Stimulated activated CD8-positive, alpha-beta memory T cell treated with anti-CD3 and anti-CD28 coated beads, Interleukin-12 subunit alpha, Interleukin-12 subunit beta, amount 100 ng/mL, for 1 hour (primary cell): ENCODE results near the gene TMEM25.
A peak's percentile ranks its signal among the peaks of the same experiment; 100 is the strongest.
"Not testable (repeated sequence)": the region's sequence is repeated elsewhere in the genome, so short reads cannot be mapped to it uniquely, and the experiment has no call there.

Experiments used
- DNase-seq: peaks from one replicate; pipeline ENCODE4 v3.0.0-alpha.2; 2020; ENCODE audit warnings: low read depth

Gene TMEM25

DNA sequence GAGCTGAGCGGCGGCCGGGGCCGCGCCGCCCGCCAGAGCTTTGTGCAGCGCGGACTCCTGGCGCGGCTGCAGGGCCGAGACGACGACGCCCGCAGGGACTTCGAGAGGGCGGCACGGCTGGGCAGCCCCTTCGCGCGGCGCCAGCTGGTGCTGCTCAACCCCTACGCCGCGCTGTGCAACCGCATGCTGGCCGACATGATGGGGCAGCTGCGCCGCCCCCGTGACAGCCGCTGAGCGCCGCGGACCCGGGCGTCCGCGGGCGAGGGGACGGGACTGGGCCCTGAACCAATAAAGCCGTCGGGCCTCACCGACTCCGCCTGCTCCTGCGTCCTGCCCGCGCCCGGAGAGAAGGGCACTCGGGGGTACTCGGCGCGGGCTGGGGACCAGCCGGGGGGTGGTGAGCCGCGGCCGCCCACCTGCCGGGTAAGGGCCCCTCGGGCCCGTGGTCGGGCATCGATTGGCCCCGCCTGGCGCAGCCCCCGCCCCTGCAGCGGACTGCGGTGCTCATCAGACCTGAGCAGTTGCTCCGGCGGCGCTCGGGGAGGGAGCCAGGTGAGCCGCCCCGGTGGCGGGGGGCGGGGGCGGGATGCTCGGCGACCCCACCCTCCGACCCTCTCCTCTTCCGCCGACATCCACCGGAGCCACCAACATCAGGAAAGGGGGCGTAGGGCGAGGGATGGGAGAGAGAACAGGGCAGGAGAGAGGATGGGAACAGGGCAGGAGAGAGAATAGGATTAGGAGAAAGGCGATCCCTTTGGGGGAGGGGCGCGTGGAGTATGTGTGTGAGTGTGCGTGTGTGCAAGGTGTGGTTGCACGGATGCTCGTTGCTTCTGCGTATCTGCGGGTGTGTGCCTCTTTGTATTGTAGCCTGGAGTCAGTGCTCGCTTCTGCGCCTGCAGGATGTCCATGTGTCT is at the start of gene TMEM25:
Gene TMEM25, plus strand, starts transcription at position 510 of the 914 bp plus-strand sequence. CDS start 610 bp downstream, outside the sequence.
- DNase-seq: peak; percentile 39

DNA sequence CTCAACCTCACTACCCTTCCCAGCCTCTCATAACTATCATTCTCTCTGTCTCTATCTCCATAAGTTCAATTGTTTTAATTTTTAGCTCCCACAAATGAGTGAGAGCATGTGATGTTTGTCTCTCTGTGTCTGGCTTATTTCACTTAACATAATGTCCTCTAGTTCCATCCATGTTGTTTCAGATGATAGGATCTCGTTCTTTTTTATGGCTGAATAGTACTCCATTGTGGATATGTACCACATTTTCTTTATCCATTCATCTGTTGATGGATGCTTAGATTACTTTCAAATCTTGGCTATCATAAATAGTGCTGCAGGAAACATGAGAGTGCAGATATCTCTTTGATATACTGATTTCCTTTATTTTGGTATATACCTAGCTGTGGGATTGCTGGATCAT is 49.8 kb upstream of the TMEM25 start:
- DNase-seq: not testable (repeated sequence)

DNA sequence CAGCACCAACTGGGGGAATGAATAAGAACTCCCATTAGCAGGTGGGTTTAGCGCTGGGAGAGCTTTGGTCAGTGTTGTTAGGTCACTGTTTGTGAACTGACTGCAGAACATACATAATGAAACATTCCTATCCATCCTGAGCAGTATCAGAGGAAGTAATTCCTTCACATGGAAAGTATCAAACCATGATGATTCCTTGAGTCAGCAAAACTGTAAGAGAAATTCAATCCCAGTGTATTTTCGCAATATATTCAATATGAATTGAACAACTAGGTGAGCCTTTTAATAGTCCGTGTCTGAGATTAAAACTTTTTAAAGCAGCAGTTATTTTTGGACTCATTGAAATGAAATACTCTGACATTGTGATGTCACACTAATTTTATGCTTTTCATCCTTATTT is 46.6 kb upstream of the TMEM25 start:
- DNase-seq: no peak

- DNase-seq: no peak
Observed at GRCh38 chr11:118485273-118485672, 45.7 kb upstream of the TMEM25 start.

GRCh38 chr11:118488480-118489109 is 42.4 kb upstream of the TMEM25 start:
- DNase-seq: peak; percentile 70

DNA sequence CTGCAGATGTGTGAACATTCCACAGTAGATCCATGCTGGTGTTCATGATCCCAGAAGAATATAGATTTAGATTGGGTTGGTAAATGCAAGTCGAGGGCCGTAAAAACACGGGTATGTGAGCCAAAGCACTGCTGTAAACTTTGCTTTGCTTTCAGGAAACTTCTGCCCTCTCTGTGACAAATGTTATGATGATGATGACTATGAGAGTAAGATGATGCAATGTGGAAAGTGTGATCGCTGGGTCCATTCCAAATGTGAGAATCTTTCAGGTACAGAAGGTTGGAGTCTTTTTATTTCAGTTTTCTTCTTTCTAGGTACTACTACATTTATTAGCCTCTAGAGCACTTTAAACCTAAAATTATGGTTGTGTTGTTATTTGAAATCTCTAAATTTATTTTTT is 40.0 kb upstream of the TMEM25 start:
- no peak for DNase-seq

GRCh38 chr11:118497831-118498230 is 33.2 kb upstream of the TMEM25 start:
- no peak for DNase-seq

- no peak for DNase-seq
Observed at GRCh38 chr11:118503216-118503615, 27.8 kb upstream of the TMEM25 start.

GRCh38 chr11:118511601-118512000 is 19.4 kb upstream of the TMEM25 start:
- no peak for DNase-seq

GRCh38 chr11:118514103-118514502 is 16.9 kb upstream of the TMEM25 start:
- no peak for DNase-seq

DNA sequence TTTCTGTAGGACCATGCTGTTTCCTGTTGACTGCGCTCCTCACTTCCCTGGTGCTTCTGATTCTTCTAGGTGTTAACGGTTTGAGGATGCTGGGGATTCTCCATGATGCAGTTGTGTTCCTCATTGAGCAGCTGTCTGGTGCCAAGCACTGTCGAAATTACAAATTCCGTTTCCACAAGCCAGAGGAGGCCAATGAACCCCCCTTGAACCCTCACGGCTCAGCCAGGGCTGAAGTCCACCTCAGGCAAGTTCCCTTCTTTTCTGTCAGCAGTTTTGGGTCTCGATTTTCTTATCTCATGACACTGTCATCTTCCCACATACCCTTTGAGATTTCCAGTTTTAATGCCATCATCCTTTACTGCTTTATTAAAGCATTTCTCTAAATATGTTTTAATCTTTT is 11.4 kb upstream of the TMEM25 start:
- no peak for DNase-seq

DNA sequence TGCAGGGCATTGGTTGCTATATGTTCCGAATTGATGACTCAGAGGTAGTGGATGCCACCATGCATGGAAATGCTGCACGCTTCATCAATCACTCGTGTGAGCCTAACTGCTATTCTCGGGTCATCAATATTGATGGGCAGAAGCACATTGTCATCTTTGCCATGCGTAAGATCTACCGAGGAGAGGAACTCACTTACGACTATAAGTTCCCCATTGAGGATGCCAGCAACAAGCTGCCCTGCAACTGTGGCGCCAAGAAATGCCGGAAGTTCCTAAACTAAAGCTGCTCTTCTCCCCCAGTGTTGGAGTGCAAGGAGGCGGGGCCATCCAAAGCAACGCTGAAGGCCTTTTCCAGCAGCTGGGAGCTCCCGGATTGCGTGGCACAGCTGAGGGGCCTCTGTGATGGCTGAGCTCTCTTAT is 9.1 kb upstream of the TMEM25 start:
- DNase-seq: no peak

DNA sequence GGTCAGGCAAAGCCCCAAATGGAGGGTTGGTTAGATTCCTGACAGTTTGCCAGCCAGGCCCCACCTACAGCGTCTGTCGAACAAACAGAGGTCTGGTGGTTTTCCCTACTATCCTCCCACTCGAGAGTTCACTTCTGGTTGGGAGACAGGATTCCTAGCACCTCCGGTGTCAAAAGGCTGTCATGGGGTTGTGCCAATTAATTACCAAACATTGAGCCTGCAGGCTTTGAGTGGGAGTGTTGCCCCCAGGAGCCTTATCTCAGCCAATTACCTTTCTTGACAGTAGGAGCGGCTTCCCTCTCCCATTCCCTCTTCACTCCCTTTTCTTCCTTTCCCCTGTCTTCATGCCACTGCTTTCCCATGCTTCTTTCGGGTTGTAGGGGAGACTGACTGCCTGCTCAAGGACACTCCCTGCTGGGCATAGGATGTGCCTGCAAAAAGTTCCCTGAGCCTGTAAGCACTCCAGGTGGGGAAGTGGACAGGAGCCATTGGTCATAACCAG is 8.4 kb upstream of the TMEM25 start:
- no peak for DNase-seq

- DNase-seq: no peak
Observed at GRCh38 chr11:118524356-118524755, 6.6 kb upstream of the TMEM25 start.

DNA sequence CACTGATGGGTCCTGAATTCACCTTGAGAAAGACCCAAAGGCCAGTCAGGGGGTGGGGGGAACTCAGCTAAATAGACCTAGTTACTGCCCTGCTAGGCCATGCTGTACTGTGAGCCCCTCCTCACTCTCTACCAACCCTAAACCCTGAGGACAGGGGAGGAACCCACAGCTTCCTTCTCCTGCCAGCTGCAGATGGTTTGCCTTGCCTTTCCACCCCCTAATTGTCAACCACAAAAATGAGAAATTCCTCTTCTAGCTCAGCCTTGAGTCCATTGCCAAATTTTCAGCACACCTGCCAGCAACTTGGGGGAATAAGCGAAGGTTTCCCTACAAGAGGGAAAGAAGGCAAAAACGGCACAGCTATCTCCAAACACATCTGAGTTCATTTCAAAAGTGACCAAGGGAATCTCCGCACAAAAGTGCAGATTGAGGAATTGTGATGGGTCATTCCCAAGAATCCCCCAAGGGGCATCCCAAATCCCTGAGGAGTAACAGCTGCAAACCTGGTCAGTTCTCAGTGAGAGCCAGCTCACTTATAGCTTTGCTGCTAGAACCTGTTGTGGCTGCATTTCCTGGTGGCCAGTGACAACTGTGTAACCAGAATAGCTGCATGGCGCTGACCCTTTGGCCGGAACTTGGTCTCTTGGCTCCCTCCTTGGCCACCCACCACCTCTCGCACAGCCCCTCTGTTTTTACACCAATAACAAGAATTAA is 6.1 kb upstream of the TMEM25 start:
- no peak for DNase-seq

- DNase-seq: no peak
Observed at GRCh38 chr11:118526688-118527087, 4.3 kb upstream of the TMEM25 start.

DNA sequence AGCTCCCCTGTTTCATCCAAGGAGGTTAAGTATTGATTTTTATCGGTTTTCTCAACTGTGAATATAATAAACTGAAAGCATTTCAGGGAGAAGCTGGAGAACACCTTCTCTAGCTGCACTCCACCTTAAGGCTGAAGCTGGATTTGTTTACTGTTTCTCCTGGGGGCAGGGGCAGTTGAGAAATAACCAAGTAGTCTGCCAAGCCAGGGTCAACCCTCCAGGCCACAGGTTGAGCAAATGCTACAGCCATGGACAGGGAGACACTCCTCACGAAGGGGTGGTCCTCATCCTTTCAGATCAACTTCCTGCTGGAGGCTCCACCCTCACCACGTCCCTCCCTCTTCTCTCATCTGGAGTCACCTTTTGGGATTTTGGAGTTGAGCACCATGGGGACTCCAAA is 3.9 kb upstream of the TMEM25 start, which contains the start of gene TTC36:
Gene TTC36, plus strand, starts transcription at position 366 of the 400 bp plus-strand sequence. Its CDS starts 21 bp downstream, at position 387.
- no peak for DNase-seq

GRCh38 chr11:118528511-118528910 is 2.5 kb upstream of the TMEM25 start:
- DNase-seq: no peak

GRCh38 chr11:118529584-118530175 is 1.3 kb upstream of the TMEM25 start:
- no peak for DNase-seq

- DNase-seq: no peak
Observed at GRCh38 chr11:118530180-118530682, 761 bp upstream of the TMEM25 start.

DNA sequence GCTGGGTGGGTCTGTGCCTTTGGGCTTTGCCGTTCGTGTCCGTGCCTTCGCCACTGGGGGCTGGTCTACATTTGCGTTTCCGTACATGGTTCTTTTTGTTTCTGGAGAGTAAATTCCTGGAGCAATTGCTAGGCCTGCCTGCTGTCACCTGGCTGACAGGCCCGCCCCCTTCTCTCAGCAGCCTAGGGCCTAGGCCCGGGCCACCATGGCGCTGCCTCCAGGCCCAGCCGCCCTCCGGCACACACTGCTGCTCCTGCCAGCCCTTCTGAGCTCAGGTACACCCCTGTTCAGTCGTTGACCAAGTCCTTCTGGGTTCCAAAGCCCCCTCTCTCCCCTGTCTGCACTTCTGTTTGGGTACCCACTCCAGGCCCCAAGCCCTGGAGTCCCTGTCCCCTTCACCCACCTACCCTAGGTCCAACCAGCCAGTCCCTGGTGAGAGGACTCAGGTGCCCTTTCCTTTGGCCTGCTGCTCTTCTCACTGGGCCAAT is 649 bp downstream of the TMEM25 start:
- no peak for DNase-seq

DNA sequence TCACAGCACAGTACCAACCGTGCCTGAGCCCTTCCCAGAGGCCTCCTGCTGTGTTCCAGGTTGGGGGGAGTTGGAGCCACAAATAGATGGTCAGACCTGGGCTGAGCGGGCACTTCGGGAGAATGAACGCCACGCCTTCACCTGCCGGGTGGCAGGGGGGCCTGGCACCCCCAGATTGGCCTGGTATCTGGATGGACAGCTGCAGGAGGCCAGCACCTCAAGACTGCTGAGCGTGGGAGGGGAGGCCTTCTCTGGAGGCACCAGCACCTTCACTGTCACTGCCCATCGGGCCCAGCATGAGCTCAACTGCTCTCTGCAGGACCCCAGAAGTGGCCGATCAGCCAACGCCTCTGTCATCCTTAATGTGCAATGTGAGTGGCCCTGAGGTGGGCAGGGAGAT is 1.1 kb downstream of the TMEM25 start:
- no peak for DNase-seq
